ENCODE measurements around the gene RABGAP1L. TPM values are rescaled to one million over a fixed set of nuclear protein-coding genes. Genes with fewer than 3 reads are reported as not detected.
"Not testable (repeated sequence)": the region's sequence is repeated elsewhere in the genome, so short reads cannot be mapped to it uniquely, and the experiment has no call there.

RABGAP1L gene
- total and polyA plus RNA-seq, 11 donors = 18.6 to 195 (median 98.4) TPM

- H3K36me3 ChIP-seq = peaks cover 0 to 61% (median 40%) of the 10 kb centered on the region in 9 donors
- H3K27me3 ChIP-seq = no peaks in the 10 kb centered on the region
- intact Hi-C loops (cut with DNase I) = no loop called here
- ATAC-seq = no peak
- 89 to 91% (median 91%) methylated on average over 3 of the region's 3 CpGs for WGBS, 4 donors
- H3K4me3 ChIP-seq = no peak overlapping the region
- no peak for DNase-seq
- H3K27ac ChIP-seq = no peak overlapping the region
- TF ChIP-seq CTCF (IDR thresholded peaks at IDR 0.05) (no peak), POLR2A (IDR thresholded peaks at IDR 0.05) (no peak)
- no peaks in the 10 kb centered on the region for H3K9me3 ChIP-seq
- H3K4me1 ChIP-seq = peaks cover 0 to 27% (median 16%) of the 10 kb centered on the region in 12 donors
Measured at GRCh38 chr1:175019524-175019923, 860.2 kb downstream of the RABGAP1L start.

DNA sequence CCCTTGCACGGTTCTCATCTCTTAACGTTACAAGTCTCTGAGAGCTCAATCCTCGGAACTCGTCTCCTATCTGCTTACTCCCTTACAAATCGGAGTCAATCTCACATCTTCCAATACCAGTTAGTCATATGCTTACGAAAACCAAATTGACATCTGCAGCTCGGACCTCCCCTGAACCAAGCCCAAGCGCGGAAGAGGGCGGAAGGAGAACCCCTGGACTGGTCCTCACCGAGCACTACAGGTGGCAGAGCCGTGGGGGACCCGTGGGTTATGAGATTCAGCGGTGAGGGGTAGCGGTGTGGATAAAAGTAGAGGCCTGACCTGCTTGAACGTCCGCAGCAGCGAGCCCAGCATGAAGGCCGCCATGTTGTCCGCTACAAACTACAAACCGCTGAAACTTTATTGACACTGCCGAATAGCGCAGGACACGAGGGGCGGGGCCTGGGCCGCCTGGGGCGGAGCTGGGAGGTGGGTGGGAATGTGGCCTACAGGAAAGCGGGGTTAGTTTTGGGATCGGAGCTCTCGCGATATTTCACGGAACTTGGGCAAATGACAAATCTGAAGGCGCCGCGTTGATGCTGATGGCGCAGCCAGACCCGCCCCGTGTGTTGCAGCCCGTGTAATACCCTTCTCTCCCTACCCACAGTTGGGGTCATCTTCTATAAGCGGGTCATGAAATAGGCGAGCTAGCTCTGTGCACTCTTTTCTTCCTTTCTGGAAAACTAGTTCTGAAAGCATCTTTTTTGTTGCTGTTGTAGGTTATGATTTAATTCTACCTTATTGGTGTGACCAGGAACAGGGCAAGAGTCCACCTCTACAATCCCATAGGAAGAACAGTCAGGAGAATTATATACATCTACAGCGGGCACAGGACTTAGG, 864.0 kb downstream of the RABGAP1L start, which contains the start of gene MRPS14:
Gene MRPS14 (minus strand): TSS at position 383 of the 879 bp plus-strand sequence. CDS start 17 bp downstream, at position 366.
- H3K9me3 ChIP-seq = no peaks in the 10 kb centered on the region
- intact Hi-C loops (cut with DNase I) = loop anchor here in 2 of 10 donors (1.0 to 10.0 kb wide), 3 partner anchors 23 to 1182 kb away; partner anchors contain the start of gene COP1 (in 1 of the 2)
- H3K4me3 ChIP-seq = peak within 1 kb of the TSS; percentile 70 to 96 (median 92)
- H3K27ac ChIP-seq = peak within 1 kb of the TSS; percentile 54 to 90 (median 81)
- H3K36me3 ChIP-seq = peaks cover 0 to 23% (median 3%) of the 10 kb centered on the region in 9 donors
- TF ChIP-seq POLR2A (IDR thresholded peaks at IDR 0.05) (peak in 1 of 2 donors; percentile 70), CTCF (IDR thresholded peaks at IDR 0.05) (no peak)
- no peaks in the 10 kb centered on the region for H3K27me3 ChIP-seq
- WGBS, 4 donors = 3 to 5% (median 3%) methylated on average over 41 to 42 of the region's 42 CpGs
- peak; percentile 97 to 98 (median 98) for DNase-seq
- H3K4me1 ChIP-seq = peaks cover 0 to 27% (median 16%) of the 10 kb centered on the region in 12 donors
- ATAC-seq = peak; percentile 97 to 100 (median 99)

- not testable (repeated sequence) for DNase-seq, H3K9me3 ChIP-seq, H3K27me3 ChIP-seq
- H3K27ac ChIP-seq = peak overlapping the region; percentile 54 to 90 (median 79)
- peak overlapping the region in 11 of 12 donors; percentile 71 to 96 (median 93) for H3K4me3 ChIP-seq
- peaks cover 0 to 17% (median 0%) of the 10 kb centered on the region in 9 donors for H3K36me3 ChIP-seq
- 94 to 100% (median 96%) methylated on average over 2 of the region's 2 CpGs for WGBS, 4 donors
- peak in 2 of 4 donors; percentile 1 to 2 for ATAC-seq
- H3K4me1 ChIP-seq = peaks cover 0 to 27% (median 16%) of the 10 kb centered on the region in 12 donors
- intact Hi-C loops (cut with DNase I) = loop anchor here in 2 of 10 donors (1.0 to 10.0 kb wide), 3 partner anchors 24 to 1181 kb away; partner anchors contain the start of gene COP1 (in 1 of the 2)
Measured at GRCh38 chr1:175023922-175024242, 864.6 kb downstream of the RABGAP1L start.

DNA sequence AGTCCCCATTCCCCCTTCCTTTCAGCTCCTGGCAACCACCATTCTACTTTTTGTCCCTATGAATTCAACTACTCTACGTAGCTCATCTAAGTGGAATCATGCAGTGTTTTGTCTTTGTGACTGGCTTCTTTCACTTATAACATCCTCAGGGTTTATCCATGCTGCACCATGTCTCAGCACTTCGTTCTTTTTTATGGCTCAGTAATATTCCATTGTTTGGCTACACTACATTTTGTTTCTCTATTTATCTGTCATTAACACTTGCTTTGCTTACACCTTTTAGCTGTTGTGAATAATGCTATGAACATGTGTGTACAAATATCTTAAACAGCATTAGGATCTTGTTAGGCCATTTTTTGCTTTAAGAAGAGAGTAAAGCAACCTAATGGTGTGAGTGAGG, 865.5 kb downstream of the RABGAP1L start:
- Histone ChIP-seq H3K4me1 (peaks cover 0 to 27% (median 16%) of the 10 kb centered on the region in 12 donors), H3K4me3 (no peak overlapping the region), H3K27me3 (no peaks in the 10 kb centered on the region), H3K27ac (no peak overlapping the region), H3K9me3 (no peaks in the 10 kb centered on the region), H3K36me3 (peaks cover 0 to 9% (median 0%) of the 10 kb centered on the region in 9 donors)
- no peak for ATAC-seq
- DNase-seq = no peak
- WGBS, 4 donors = 93 to 97% (median 96%) methylated on average over 2 of the region's 2 CpGs
- TF ChIP-seq POLR2A (IDR thresholded peaks at IDR 0.05) = no peak
- no peak for TF ChIP-seq CTCF (IDR thresholded peaks at IDR 0.05)
- intact Hi-C loops (cut with DNase I) = loop anchor here in 2 of 10 donors (10.0 kb wide), 2 partner anchors 290 to 1180 kb away; partner anchors contain the start of gene COP1 (in 1 of the 2)
